ENCODE measurements around the gene SEMA3G.

The SEMA3G gene

GRCh38 chr3:52408466-52408865 is 36.4 kb downstream of the SEMA3G start:
- no peak for FAIRE-seq

GRCh38 chr3:52407779-52408178 is 37.1 kb downstream of the SEMA3G start:
- no peak for FAIRE-seq

- FAIRE-seq, result no peak
These were observed 38.0 kb downstream of the SEMA3G start for GRCh38 chr3:52406791-52407510.

GRCh38 chr3:52406231-52406661 is 38.7 kb downstream of the SEMA3G start:
- FAIRE-seq, result no peak

- no peak for FAIRE-seq
These were observed 39.2 kb downstream of the SEMA3G start for GRCh38 chr3:52405601-52406110.

- no peak for FAIRE-seq
These were observed 39.8 kb downstream of the SEMA3G start for GRCh38 chr3:52405066-52405465.

- no peak for FAIRE-seq
These were observed 40.5 kb downstream of the SEMA3G start for GRCh38 chr3:52404391-52404790.

- no peak for FAIRE-seq
These were observed 40.9 kb downstream of the SEMA3G start for GRCh38 chr3:52403955-52404354.

- FAIRE-seq, result no peak
These were observed 41.5 kb downstream of the SEMA3G start for GRCh38 chr3:52403271-52403841.

GRCh38 chr3:52402706-52403270 is 42.1 kb downstream of the SEMA3G start:
- no peak for FAIRE-seq

- FAIRE-seq, result no peak
These were observed 42.8 kb downstream of the SEMA3G start for GRCh38 chr3:52402101-52402521.

- FAIRE-seq, result no peak
These were observed 43.4 kb downstream of the SEMA3G start for GRCh38 chr3:52401551-52401950.

GRCh38 chr3:52401021-52401420 is 43.9 kb downstream of the SEMA3G start:
- no peak for FAIRE-seq

GRCh38 chr3:52400275-52400793 is 44.6 kb downstream of the SEMA3G start:
- FAIRE-seq, result no peak

GRCh38 chr3:52399593-52399992 is 45.3 kb downstream of the SEMA3G start:
- FAIRE-seq, result no peak

GRCh38 chr3:52399131-52399530 is 45.8 kb downstream of the SEMA3G start:
- no peak for FAIRE-seq

- no peak for FAIRE-seq
These were observed 46.2 kb downstream of the SEMA3G start for GRCh38 chr3:52398670-52399081.

- no peak for FAIRE-seq
These were observed 47.1 kb downstream of the SEMA3G start for GRCh38 chr3:52397676-52398399.

GRCh38 chr3:52396907-52397591 is 47.9 kb downstream of the SEMA3G start:
- no peak for FAIRE-seq

- FAIRE-seq, result no peak
These were observed 48.6 kb downstream of the SEMA3G start for GRCh38 chr3:52396011-52396906.

GRCh38 chr3:52395503-52395865 is 49.4 kb downstream of the SEMA3G start:
- no peak for FAIRE-seq

Data from colon (tissue), 2 donors.